ENCODE results near the gene AMZ1. TPM values are rescaled to one million over a fixed set of nuclear protein-coding genes. Genes with fewer than 3 reads are reported as not detected.

Gene AMZ1
- total RNA-seq, 2 donors from 2014 or later: not detected

GRCh38 chr7:2657920-2658671 lies 29.9 kb upstream of the AMZ1 start:
- Mint-ChIP-seq H3K9me3 (no peaks in the 10 kb centered on the region), H3K36me3 (peaks cover 6% of the 10 kb centered on the region), H3K4me3 (no peak overlapping the region), H3K27ac (no peak overlapping the region), H3K4me1 (ENCODE audit: low read depth in 2 of 2) (peaks cover 5 to 7% of the 10 kb centered on the region in 2 donors), H3K27me3 (no peaks in the 10 kb centered on the region)
- ATAC-seq: no peak
- DNase-seq (ENCODE audit: low spot score): no peak

- Mint-ChIP-seq H3K27me3 (no peaks in the 10 kb centered on the region), H3K27ac (no peak overlapping the region), H3K9me3 (no peaks in the 10 kb centered on the region), H3K4me3 (no peak overlapping the region), H3K4me1 (ENCODE audit: low read depth in 2 of 2) (peaks cover 5 to 7% of the 10 kb centered on the region in 2 donors), H3K36me3 (peaks cover 6% of the 10 kb centered on the region)
- DNase-seq (ENCODE audit: low spot score) (no peak), ATAC-seq (no peak)
These were observed 29.1 kb upstream of the AMZ1 start for GRCh38 chr7:2658941-2659340.

GRCh38 chr7:2659556-2660358 lies 28.2 kb upstream of the AMZ1 start:
- DNase-seq (ENCODE audit: low spot score) (no peak), ATAC-seq (no peak)
- no peaks in the 10 kb centered on the region for H3K9me3 Mint-ChIP-seq
- no peak overlapping the region for H3K4me3 Mint-ChIP-seq
- no peak overlapping the region for H3K27ac Mint-ChIP-seq
- H3K27me3 Mint-ChIP-seq: no peaks in the 10 kb centered on the region
- peaks cover 5 to 7% of the 10 kb centered on the region in 2 donors for H3K4me1 Mint-ChIP-seq (ENCODE audit: low read depth in 2 of 2)
- H3K36me3 Mint-ChIP-seq: peaks cover 6% of the 10 kb centered on the region

GRCh38 chr7:2660359-2661095 lies 27.5 kb upstream of the AMZ1 start:
- no peak for ATAC-seq
- Mint-ChIP-seq H3K4me1 (ENCODE audit: low read depth in 2 of 2) (peaks cover 7% of the 10 kb centered on the region in 2 donors), H3K4me3 (no peak overlapping the region), H3K9me3 (no peaks in the 10 kb centered on the region), H3K36me3 (peaks cover 6% of the 10 kb centered on the region), H3K27ac (no peak overlapping the region), H3K27me3 (no peaks in the 10 kb centered on the region)
- DNase-seq (ENCODE audit: low spot score): no peak

GRCh38 chr7:2661096-2661449 lies 26.9 kb upstream of the AMZ1 start:
- Mint-ChIP-seq H3K9me3 (no peaks in the 10 kb centered on the region), H3K4me3 (no peak overlapping the region), H3K27ac (no peak overlapping the region), H3K4me1 (ENCODE audit: low read depth in 2 of 2) (peaks cover 7% of the 10 kb centered on the region in 2 donors), H3K36me3 (peaks cover 6% of the 10 kb centered on the region), H3K27me3 (no peaks in the 10 kb centered on the region)
- ATAC-seq: no peak
- DNase-seq (ENCODE audit: low spot score): no peak

- no peak for ATAC-seq
- DNase-seq (ENCODE audit: low spot score): no peak
- Mint-ChIP-seq H3K36me3 (peaks cover 6% of the 10 kb centered on the region), H3K27ac (no peak overlapping the region), H3K9me3 (no peaks in the 10 kb centered on the region), H3K4me3 (no peak overlapping the region), H3K27me3 (no peaks in the 10 kb centered on the region), H3K4me1 (ENCODE audit: low read depth in 2 of 2) (peaks cover 7% of the 10 kb centered on the region in 2 donors)
These were observed 26.3 kb upstream of the AMZ1 start for GRCh38 chr7:2661602-2662272.

GRCh38 chr7:2662273-2663120 lies 25.5 kb upstream of the AMZ1 start:
- Mint-ChIP-seq H3K4me3 (no peak overlapping the region), H3K9me3 (no peaks in the 10 kb centered on the region), H3K4me1 (ENCODE audit: low read depth in 2 of 2) (peaks cover 0 to 2% of the 10 kb centered on the region in 2 donors), H3K27ac (no peak overlapping the region), H3K27me3 (peaks cover 0 to 3% of the 10 kb centered on the region in 2 donors), H3K36me3 (no peaks in the 10 kb centered on the region)
- ATAC-seq (no peak), DNase-seq (ENCODE audit: low spot score) (no peak)

- Mint-ChIP-seq H3K36me3 (no peaks in the 10 kb centered on the region), H3K9me3 (no peaks in the 10 kb centered on the region), H3K4me1 (ENCODE audit: low read depth in 2 of 2) (peaks cover 0 to 7% of the 10 kb centered on the region in 2 donors), H3K27me3 (peaks cover 8 to 11% of the 10 kb centered on the region in 2 donors), H3K27ac (no peak overlapping the region), H3K4me3 (no peak overlapping the region)
- ATAC-seq: no peak
- DNase-seq (ENCODE audit: low spot score): no peak
These were observed 24.7 kb upstream of the AMZ1 start for GRCh38 chr7:2663121-2663886.

GRCh38 chr7:2663960-2664359 lies 24.0 kb upstream of the AMZ1 start:
- Mint-ChIP-seq H3K4me3 (no peak overlapping the region), H3K4me1 (ENCODE audit: low read depth in 2 of 2) (peaks cover 0 to 7% of the 10 kb centered on the region in 2 donors), H3K27ac (no peak overlapping the region), H3K27me3 (peaks cover 10 to 12% of the 10 kb centered on the region in 2 donors), H3K9me3 (no peaks in the 10 kb centered on the region), H3K36me3 (no peaks in the 10 kb centered on the region)
- DNase-seq (ENCODE audit: low spot score): no peak
- ATAC-seq: no peak

- DNase-seq (ENCODE audit: low spot score) (no peak), ATAC-seq (no peak)
- Mint-ChIP-seq H3K4me1 (ENCODE audit: low read depth in 2 of 2) (peaks cover 0 to 7% of the 10 kb centered on the region in 2 donors), H3K9me3 (no peaks in the 10 kb centered on the region), H3K27ac (no peak overlapping the region), H3K27me3 (peaks cover 11 to 18% of the 10 kb centered on the region in 2 donors), H3K4me3 (no peak overlapping the region), H3K36me3 (no peaks in the 10 kb centered on the region)
These were observed 22.6 kb upstream of the AMZ1 start for GRCh38 chr7:2665359-2665791.

- H3K27me3 Mint-ChIP-seq: peaks cover 18 to 25% of the 10 kb centered on the region in 2 donors
- H3K4me3 Mint-ChIP-seq: no peak overlapping the region
- peaks cover 8 to 14% of the 10 kb centered on the region in 2 donors for H3K4me1 Mint-ChIP-seq (ENCODE audit: low read depth in 2 of 2)
- no peaks in the 10 kb centered on the region for H3K9me3 Mint-ChIP-seq
- H3K36me3 Mint-ChIP-seq: no peaks in the 10 kb centered on the region
- ATAC-seq (no peak), DNase-seq (ENCODE audit: low spot score) (no peak)
- H3K27ac Mint-ChIP-seq: no peak overlapping the region
These were observed 21.8 kb upstream of the AMZ1 start for GRCh38 chr7:2666155-2666554.

- no peaks in the 10 kb centered on the region for H3K9me3 Mint-ChIP-seq
- DNase-seq (ENCODE audit: low spot score): no peak
- no peak for ATAC-seq
- H3K27ac Mint-ChIP-seq: no peak overlapping the region
- peaks cover 18 to 25% of the 10 kb centered on the region in 2 donors for H3K27me3 Mint-ChIP-seq
- no peaks in the 10 kb centered on the region for H3K36me3 Mint-ChIP-seq
- H3K4me1 Mint-ChIP-seq (ENCODE audit: low read depth in 2 of 2): peaks cover 9 to 14% of the 10 kb centered on the region in 2 donors
- H3K4me3 Mint-ChIP-seq: no peak overlapping the region
These were observed 21.3 kb upstream of the AMZ1 start for GRCh38 chr7:2666588-2667250.

Measured in natural killer cell treated with Interleukin-12 subunit alpha and Interleukin-12 subunit beta and Interleukin-15 and Interleukin-18, amount 100 ng/mL, for 72 hours (primary cell).